ENCODE measurements around the gene GCSAM.
A peak's percentile ranks its signal among the peaks of the same experiment; 100 is the strongest.

The GCSAM gene

DNA sequence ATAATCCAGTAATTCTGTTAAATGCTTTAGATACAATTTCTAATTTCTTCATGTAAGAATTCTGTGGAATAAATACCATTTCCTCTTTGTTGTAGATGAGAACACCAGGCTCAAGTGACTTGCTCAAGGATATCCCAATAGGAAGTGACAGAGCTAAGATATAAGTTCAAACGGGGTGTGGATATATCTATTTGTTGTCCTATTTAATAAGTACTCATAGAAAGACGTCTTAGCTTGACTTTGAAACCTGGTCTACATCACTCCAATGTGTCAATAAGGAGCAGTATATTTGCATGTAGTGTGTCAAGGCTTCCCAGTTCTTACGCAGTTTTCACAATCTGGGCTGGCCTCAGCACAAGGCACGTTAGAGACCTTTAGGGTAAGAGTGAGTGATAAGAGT lies 4.7 kb upstream of the GCSAM start:
- no peak for TF ChIP-seq CEBPB (IDR thresholded peaks at IDR 0.05)
- no peak for TF ChIP-seq YY1 (IDR thresholded peaks at IDR 0.05; ENCODE audit: low read depth)
- TF ChIP-seq CREB1 (IDR thresholded peaks at IDR 0.05; ENCODE audit: low read depth): no peak
- no peak for TF ChIP-seq FOXM1 (IDR thresholded peaks at IDR 0.05; ENCODE audit: borderline replicate concordance, low read depth)
- TF ChIP-seq TEAD4 (IDR thresholded peaks at IDR 0.05): no peak
- no peak for TF ChIP-seq NFIC (IDR thresholded peaks at IDR 0.05)
- TF ChIP-seq EP300 (IDR thresholded peaks at IDR 0.05; ENCODE audit: borderline replicate concordance): no peak
- TF ChIP-seq, protein P1, sequence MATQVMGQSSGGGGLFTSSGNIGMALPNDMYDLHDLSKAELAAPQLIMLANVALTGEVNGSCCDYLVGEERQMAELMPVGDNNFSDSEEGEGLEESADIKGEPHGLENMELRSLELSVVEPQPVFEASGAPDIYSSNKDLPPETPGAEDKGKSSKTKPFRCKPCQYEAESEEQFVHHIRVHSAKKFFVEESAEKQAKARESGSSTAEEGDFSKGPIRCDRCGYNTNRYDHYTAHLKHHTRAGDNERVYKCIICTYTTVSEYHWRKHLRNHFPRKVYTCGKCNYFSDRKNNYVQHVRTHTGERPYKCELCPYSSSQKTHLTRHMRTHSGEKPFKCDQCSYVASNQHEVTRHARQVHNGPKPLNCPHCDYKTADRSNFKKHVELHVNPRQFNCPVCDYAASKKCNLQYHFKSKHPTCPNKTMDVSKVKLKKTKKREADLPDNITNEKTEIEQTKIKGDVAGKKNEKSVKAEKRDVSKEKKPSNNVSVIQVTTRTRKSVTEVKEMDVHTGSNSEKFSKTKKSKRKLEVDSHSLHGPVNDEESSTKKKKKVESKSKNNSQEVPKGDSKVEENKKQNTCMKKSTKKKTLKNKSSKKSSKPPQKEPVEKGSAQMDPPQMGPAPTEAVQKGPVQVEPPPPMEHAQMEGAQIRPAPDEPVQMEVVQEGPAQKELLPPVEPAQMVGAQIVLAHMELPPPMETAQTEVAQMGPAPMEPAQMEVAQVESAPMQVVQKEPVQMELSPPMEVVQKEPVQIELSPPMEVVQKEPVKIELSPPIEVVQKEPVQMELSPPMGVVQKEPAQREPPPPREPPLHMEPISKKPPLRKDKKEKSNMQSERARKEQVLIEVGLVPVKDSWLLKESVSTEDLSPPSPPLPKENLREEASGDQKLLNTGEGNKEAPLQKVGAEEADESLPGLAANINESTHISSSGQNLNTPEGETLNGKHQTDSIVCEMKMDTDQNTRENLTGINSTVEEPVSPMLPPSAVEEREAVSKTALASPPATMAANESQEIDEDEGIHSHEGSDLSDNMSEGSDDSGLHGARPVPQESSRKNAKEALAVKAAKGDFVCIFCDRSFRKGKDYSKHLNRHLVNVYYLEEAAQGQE (IDR thresholded peaks at IDR 0.05; ENCODE audit: low read depth): no peak
- TF ChIP-seq TCF12 (IDR thresholded peaks at IDR 0.05; ENCODE audit: low read depth): no peak
- no peak for TF ChIP-seq ZBTB7A (IDR thresholded peaks at IDR 0.05; ENCODE audit: low read depth)
- TF ChIP-seq RAD21 (IDR thresholded peaks at IDR 0.05; ENCODE audit: low read depth): no peak
- TF ChIP-seq, protein P2, sequence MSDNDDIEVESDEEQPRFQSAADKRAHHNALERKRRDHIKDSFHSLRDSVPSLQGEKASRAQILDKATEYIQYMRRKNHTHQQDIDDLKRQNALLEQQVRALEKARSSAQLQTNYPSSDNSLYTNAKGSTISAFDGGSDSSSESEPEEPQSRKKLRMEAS (IDR thresholded peaks at IDR 0.05): no peak
- TF ChIP-seq EGR1 (IDR thresholded peaks at IDR 0.05): no peak
- TF ChIP-seq, protein P3, sequence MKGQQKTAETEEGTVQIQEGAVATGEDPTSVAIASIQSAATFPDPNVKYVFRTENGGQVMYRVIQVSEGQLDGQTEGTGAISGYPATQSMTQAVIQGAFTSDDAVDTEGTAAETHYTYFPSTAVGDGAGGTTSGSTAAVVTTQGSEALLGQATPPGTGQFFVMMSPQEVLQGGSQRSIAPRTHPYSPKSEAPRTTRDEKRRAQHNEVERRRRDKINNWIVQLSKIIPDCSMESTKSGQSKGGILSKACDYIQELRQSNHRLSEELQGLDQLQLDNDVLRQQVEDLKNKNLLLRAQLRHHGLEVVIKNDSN (IDR thresholded peaks at IDR 0.05): no peak
- TF ChIP-seq TAF1 (IDR thresholded peaks at IDR 0.05; ENCODE audit: low read depth): no peak

DNA sequence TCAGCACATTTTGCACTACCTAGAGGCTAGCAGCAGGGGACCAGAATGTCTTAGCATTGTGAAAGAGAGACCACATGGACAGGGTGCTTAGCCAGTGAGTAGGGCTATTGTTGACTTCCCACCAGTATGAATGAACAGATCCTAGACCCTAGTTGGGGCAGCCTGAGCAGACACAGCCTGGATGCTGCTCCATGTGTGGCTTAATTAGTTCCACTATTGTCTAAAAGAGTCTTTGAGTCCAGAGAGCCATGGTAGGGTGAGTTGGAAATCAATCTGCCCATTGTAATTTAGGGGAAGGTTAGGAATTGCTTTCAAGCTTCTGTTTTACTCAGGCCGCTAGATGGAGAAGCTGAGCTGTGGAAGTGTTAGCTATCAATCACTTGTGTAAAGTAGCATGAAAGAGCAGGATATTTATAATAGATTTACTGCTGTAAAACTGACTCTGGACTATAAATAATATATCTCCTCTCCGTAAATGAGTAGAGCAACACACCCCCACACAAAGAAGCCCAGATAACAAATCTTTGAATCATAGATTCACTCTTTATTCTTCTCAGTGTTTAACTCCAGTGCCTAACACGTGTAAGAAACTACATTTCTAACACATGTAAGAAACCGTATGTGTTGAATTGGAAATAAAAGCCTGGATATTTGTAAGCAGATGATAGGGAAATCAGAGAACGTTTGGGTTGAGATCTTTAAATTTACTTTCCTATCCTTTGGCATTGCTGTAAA lies 4.1 kb upstream of the GCSAM start:
- TF ChIP-seq NFIC (IDR thresholded peaks at IDR 0.05) (no peak), CEBPB (IDR thresholded peaks at IDR 0.05) (no peak), EP300 (IDR thresholded peaks at IDR 0.05; ENCODE audit: borderline replicate concordance) (no peak), RAD21 (IDR thresholded peaks at IDR 0.05; ENCODE audit: low read depth) (peak; percentile 85), TCF12 (IDR thresholded peaks at IDR 0.05; ENCODE audit: low read depth) (no peak), EGR1 (IDR thresholded peaks at IDR 0.05) (no peak)
- TF ChIP-seq, protein P3 (IDR thresholded peaks at IDR 0.05): no peak
- TF ChIP-seq, protein P1 (IDR thresholded peaks at IDR 0.05; ENCODE audit: low read depth): no peak

DNA sequence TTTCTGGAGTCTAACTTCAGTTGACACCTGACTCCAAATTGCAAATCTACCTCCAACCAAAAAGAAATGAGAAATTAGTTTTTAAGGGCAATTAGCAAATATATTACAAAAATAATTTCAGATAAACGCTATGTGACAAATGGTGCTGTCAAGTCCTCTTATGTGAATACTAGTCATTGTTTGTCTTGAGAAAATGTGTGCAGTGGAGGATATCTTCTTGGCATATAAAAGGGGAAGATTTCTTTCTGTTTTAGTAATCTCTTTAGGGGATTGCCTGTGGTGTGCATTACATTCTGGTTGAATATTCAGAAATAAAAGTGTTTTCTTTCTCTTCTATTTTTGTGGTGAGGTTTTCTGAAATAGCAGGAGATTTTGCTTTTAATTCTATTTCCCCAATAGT lies 3.0 kb upstream of the GCSAM start:
- TF ChIP-seq TAF1 (IDR thresholded peaks at IDR 0.05; ENCODE audit: low read depth) (no peak), ZBTB7A (IDR thresholded peaks at IDR 0.05; ENCODE audit: low read depth) (no peak), NFIC (IDR thresholded peaks at IDR 0.05) (no peak), CREB1 (IDR thresholded peaks at IDR 0.05; ENCODE audit: low read depth) (no peak)
- TF ChIP-seq, protein P3 (IDR thresholded peaks at IDR 0.05): no peak

DNA sequence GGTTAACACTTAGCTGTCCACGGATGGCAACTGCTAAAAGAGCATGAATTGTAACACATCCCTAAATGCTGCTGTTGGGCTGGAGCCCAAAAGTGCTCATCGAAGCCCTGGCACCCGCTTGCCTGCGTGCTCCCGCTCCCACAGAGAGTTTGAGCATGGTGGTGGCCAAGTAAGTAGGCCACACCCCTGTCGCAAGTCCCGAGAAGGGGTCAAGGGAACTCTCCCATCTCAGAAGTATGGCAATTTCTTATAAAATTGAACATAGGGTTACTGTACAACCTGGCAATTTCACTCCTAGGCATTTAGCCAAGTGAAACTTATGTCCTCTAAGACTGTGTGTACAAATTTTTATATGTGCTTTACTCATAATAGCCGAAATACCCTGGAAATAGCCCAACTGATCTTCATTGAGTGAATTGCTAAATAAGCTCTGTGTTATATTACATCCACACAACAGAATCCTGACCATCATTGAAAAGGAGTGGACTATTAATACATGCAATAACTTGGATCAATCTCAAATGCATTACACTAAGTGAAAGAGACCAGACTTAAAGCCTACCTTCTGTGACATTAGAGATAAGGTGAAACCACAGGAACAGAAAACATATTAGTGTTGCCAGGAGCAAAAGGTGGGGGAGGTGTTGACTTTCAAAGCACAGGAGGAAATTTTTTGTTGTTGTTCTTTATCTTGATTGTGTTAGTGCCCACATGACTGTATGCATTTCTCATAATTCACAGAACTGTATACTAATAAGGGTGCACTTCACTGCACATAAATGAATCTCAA lies 1.5 kb upstream of the GCSAM start:
- no peak for TF ChIP-seq ZBTB7A (IDR thresholded peaks at IDR 0.05; ENCODE audit: low read depth)
- no peak for TF ChIP-seq NFIC (IDR thresholded peaks at IDR 0.05)
- TF ChIP-seq TAF1 (IDR thresholded peaks at IDR 0.05; ENCODE audit: low read depth): no peak
- TF ChIP-seq, protein P3 (IDR thresholded peaks at IDR 0.05): no peak
- no peak for TF ChIP-seq EP300 (IDR thresholded peaks at IDR 0.05; ENCODE audit: borderline replicate concordance)
- TF ChIP-seq, protein P2 (IDR thresholded peaks at IDR 0.05): no peak
- TF ChIP-seq RAD21 (IDR thresholded peaks at IDR 0.05; ENCODE audit: low read depth): no peak
- TF ChIP-seq EGR1 (IDR thresholded peaks at IDR 0.05): no peak
- no peak for TF ChIP-seq YY1 (IDR thresholded peaks at IDR 0.05; ENCODE audit: low read depth)
- TF ChIP-seq, protein P1 (IDR thresholded peaks at IDR 0.05; ENCODE audit: low read depth): no peak
- no peak for TF ChIP-seq TCF12 (IDR thresholded peaks at IDR 0.05; ENCODE audit: low read depth)

Data from Ishikawa (cell line).